Hepatocyte (in vitro differentiated cells): ENCODE results near the gene ALKBH4. TPM values are rescaled to one million over a fixed set of nuclear protein-coding genes. Genes with fewer than 3 reads are reported as not detected.

Experiments used
- DNase-seq: peaks from one replicate; pipeline ENCODE4 v3.0.0-alpha.2; 2016; ENCODE audit warnings: low spot score
- H2AFZ ChIP-seq: fragments of 200-600 bp; sonication (generic); 2 replicates; pipeline ENCODE4 v1.6.0; 2016; ENCODE audit warnings: antibody characterized with exemption, mild to moderate bottlenecking
- H3K27ac ChIP-seq: fragments of 200-600 bp; sonication (generic); 2 replicates; pipeline ENCODE4 v1.5.1; 2016; ENCODE audit warnings: mild to moderate bottlenecking
- H3K27me3 ChIP-seq: fragments of 200-600 bp; sonication (generic); 2 replicates; pipeline ENCODE4 v1.6.1; 2016
- H3K36me3 ChIP-seq: fragments of 200-600 bp; sonication (generic); replicated peaks from 2 replicates; pipeline ENCODE4 v1.5.1; 2016; ENCODE audit warnings: low read depth; ENCODE audit not compliant: insufficient read depth
- H3K4me1 ChIP-seq: fragments of 200-600 bp; sonication (generic); 2 replicates; pipeline ENCODE4 v1.5.1; 2016; ENCODE audit warnings: mild to moderate bottlenecking, moderate library complexity; ENCODE audit not compliant: insufficient read depth
- H3K4me2 ChIP-seq: fragments of 200-600 bp; sonication (generic); 2 replicates; pipeline ENCODE4 v1.6.0; 2016
- H3K4me3 ChIP-seq: fragments of 200-600 bp; sonication (generic); 2 replicates; pipeline ENCODE4 v1.5.1; 2016; ENCODE audit warnings: mild to moderate bottlenecking
- H3K79me2 ChIP-seq: fragments of 200-600 bp; sonication (generic); 2 replicates; pipeline ENCODE4 v1.6.0; 2017; ENCODE audit warnings: mild to moderate bottlenecking
- H3K9me2 ChIP-seq: fragments of 200-600 bp; sonication (generic); replicated peaks from 2 replicates; pipeline ENCODE4 v1.6.0; 2017; ENCODE audit warnings: mild to moderate bottlenecking; ENCODE audit not compliant: insufficient read depth
- H3K9me3 ChIP-seq: fragments of 200-600 bp; sonication (generic); 2 replicates; pipeline ENCODE4 v1.5.1; 2016; ENCODE audit warnings: low read depth, mild to moderate bottlenecking
- H4K20me1 ChIP-seq: fragments of 200-600 bp; sonication (generic); 2 replicates; pipeline ENCODE4 v1.6.0; 2016; ENCODE audit warnings: mild to moderate bottlenecking; ENCODE audit not compliant: insufficient read depth, poor library complexity, severe bottlenecking
- CTCF ChIP-seq: fragments of 200-600 bp; sonication (generic); IDR thresholded peaks from 2 replicates; pipeline ENCODE4 v1.5.1; 2016; ENCODE audit warnings: antibody characterized with exemption, mild to moderate bottlenecking; ENCODE audit not compliant: poor library complexity
- EZH2 ChIP-seq: fragments of 200-600 bp; sonication (generic); IDR thresholded peaks from 2 replicates; pipeline ENCODE4 v1.6.1; 2016; ENCODE audit warnings: antibody characterized with exemption, mild to moderate bottlenecking, borderline replicate concordance
- EZH2phosphoT487 ChIP-seq: fragments of 200-600 bp; sonication (generic); IDR thresholded peaks from one replicate; pipeline ENCODE4 v1.6.1; 2018; ENCODE audit warnings: antibody characterized with exemption, mild to moderate bottlenecking, low read depth, moderate library complexity; ENCODE audit not compliant: unreplicated experiment, severe bottlenecking
- WGBS: methylation state at CpG from one replicate; pipeline ENCODE4 v1.1.6; 2016; ENCODE audit warnings: low lambda C conversion rate; ENCODE audit errors: missing lambda C conversion rate; 5-methylcytosine and 5-hydroxymethylcytosine counted together
- polyA plus RNA-seq: library from polyadenylated mRNA; unstranded; fragments of >200 nt; fragmentation: Nextera tagmentation; extraction: Ambion mirVana; gene quantifications from 2 replicates; pipeline ENCODE4 v1.2.1, GENCODE V29; 2016
- total RNA-seq: library from RNA; depleted of rRNA; stranded (reverse); fragments of >200 nt; gene quantifications from 2 replicates; pipeline ENCODE4 v1.2.3, GENCODE V29; 2014

The ALKBH4 gene
- total and polyA plus RNA-seq, 2 experiments from 2014 or later: 13.3 to 15.8 TPM

- H3K4me1 ChIP-seq: peaks cover 6% of the 10 kb centered on the region
- H3K9me2 ChIP-seq: no peaks in the 10 kb centered on the region
- H3K36me3 ChIP-seq: no peaks in the 10 kb centered on the region
- H3K27me3 ChIP-seq: no peaks in the 10 kb centered on the region
- peak overlapping the region; percentile 98 for H3K4me2 ChIP-seq
- H3K9me3 ChIP-seq: no peaks in the 10 kb centered on the region
- H3K79me2 ChIP-seq: peaks cover 9% of the 10 kb centered on the region
- no peaks in the 10 kb centered on the region for H4K20me1 ChIP-seq
- H3K27ac ChIP-seq: peak overlapping the region; percentile 75
- WGBS: 26% methylated on average over 18 of the region's 27 CpGs
- DNase-seq: no peak
- peak overlapping the region; percentile 98 for H3K4me3 ChIP-seq
- H2AFZ ChIP-seq: peak overlapping the region; percentile 87
- TF ChIP-seq EZH2: no peak
- no peak for TF ChIP-seq CTCF
- TF ChIP-seq EZH2phosphoT487: no peak
These were observed 32.0 kb downstream of the ALKBH4 start for GRCh38 chr7:102432442-102433218.

GRCh38 chr7:102431617-102432298, 32.9 kb downstream of the ALKBH4 start:
- H3K9me3 ChIP-seq: no peaks in the 10 kb centered on the region
- peaks cover 6% of the 10 kb centered on the region for H3K4me1 ChIP-seq
- no peaks in the 10 kb centered on the region for H4K20me1 ChIP-seq
- H3K4me2 ChIP-seq: peak overlapping the region; percentile 98
- H2AFZ ChIP-seq: no peak overlapping the region
- H3K79me2 ChIP-seq: peaks cover 9% of the 10 kb centered on the region
- TF ChIP-seq EZH2 (no peak), EZH2phosphoT487 (no peak), CTCF (no peak)
- no peaks in the 10 kb centered on the region for H3K9me2 ChIP-seq
- WGBS: 32% methylated on average over 17 of the region's 17 CpGs
- peak; percentile 41 for DNase-seq
- H3K36me3 ChIP-seq: no peaks in the 10 kb centered on the region
- no peaks in the 10 kb centered on the region for H3K27me3 ChIP-seq
- H3K27ac ChIP-seq: peak overlapping the region; percentile 75
- H3K4me3 ChIP-seq: no peak overlapping the region

GRCh38 chr7:102429141-102429899, 35.3 kb downstream of the ALKBH4 start:
- Histone ChIP-seq H3K27me3 (no peaks in the 10 kb centered on the region), H3K4me3 (no peak overlapping the region), H2AFZ (no peak overlapping the region), H3K79me2 (peaks cover 3% of the 10 kb centered on the region), H3K27ac (no peak overlapping the region), H3K9me3 (no peaks in the 10 kb centered on the region), H3K4me2 (no peak overlapping the region), H3K4me1 (peaks cover 4% of the 10 kb centered on the region), H4K20me1 (no peaks in the 10 kb centered on the region), H3K9me2 (no peaks in the 10 kb centered on the region), H3K36me3 (no peaks in the 10 kb centered on the region)
- no peak for TF ChIP-seq CTCF
- no peak for TF ChIP-seq EZH2phosphoT487
- no peak for TF ChIP-seq EZH2
- DNase-seq: no peak
- WGBS: 95% methylated on average over 10 of the region's 10 CpGs
